Osteocyte (in vitro differentiated cells): ENCODE measurements around the gene PTPRN2. TPM values are rescaled to one million over a fixed set of nuclear protein-coding genes. Genes with fewer than 3 reads are reported as not detected.
"Not testable (repeated sequence)": the region's sequence is repeated elsewhere in the genome, so short reads cannot be mapped to it uniquely, and the experiment has no call there.

ENCODE experiments used
- DNase-seq: peaks from one replicate; pipeline ENCODE4 v3.0.0; 2021; ENCODE audit warnings: mixed read lengths; ENCODE audit not compliant: unreplicated experiment; ENCODE audit errors: extremely low spot score
- H3K27ac Mint-ChIP-seq: one replicate; pipeline ENCODE4 v1.8.0; 2021; ENCODE audit warnings: mild to moderate bottlenecking, mixed read lengths; ENCODE audit not compliant: unreplicated experiment
- H3K27me3 Mint-ChIP-seq: one replicate; pipeline ENCODE4 v1.8.0; 2021; ENCODE audit warnings: mixed read lengths; ENCODE audit not compliant: unreplicated experiment
- H3K36me3 Mint-ChIP-seq: one replicate; pipeline ENCODE4 v1.8.0; 2021; ENCODE audit warnings: mixed read lengths; ENCODE audit not compliant: unreplicated experiment
- H3K4me1 Mint-ChIP-seq: one replicate; pipeline ENCODE4 v1.8.0; 2021; ENCODE audit warnings: mixed read lengths; ENCODE audit not compliant: unreplicated experiment
- H3K4me3 Mint-ChIP-seq: one replicate; pipeline ENCODE4 v1.8.0; 2021; ENCODE audit warnings: mild to moderate bottlenecking, moderate library complexity, mixed read lengths; ENCODE audit not compliant: unreplicated experiment
- H3K9me3 Mint-ChIP-seq: one replicate; pipeline ENCODE4 v1.8.0; 2021; ENCODE audit warnings: mixed read lengths; ENCODE audit not compliant: unreplicated experiment
- CTCF ChIP-seq: fragments of 200-600 bp; sonication (generic); IDR thresholded peaks from 2 replicates; pipeline ENCODE4 v1.5.0; 2021; ENCODE audit warnings: antibody characterized with exemption, mild to moderate bottlenecking, moderate library complexity
- total RNA-seq: library from RNA; stranded (reverse); gene quantifications from 2 replicates; pipeline ENCODE4 v1.2.1, GENCODE V29; 2021

The PTPRN2 gene
- total RNA-seq, 1 donor from 2014 or later: 0.59 TPM

DNA sequence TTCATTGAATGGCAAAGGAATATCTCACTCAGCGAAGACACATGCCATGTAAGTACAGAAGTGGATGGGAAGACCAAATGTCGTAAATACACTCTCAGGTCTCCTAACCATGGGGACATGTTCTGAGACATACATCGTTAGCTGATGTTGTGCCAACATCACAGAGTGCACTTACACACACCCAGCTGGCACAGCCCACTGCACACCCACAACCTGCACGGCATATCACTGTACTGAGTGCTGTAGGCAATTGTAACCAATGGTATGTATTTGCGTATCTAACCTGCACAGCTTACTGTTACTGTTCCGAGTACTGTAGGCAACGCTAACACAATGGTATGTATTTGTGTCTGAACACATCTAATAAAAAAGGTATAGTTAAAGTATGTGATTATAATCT, 550.4 kb downstream of the PTPRN2 start:
- no peaks in the 10 kb centered on the region for H3K27me3 Mint-ChIP-seq
- H3K9me3 Mint-ChIP-seq: peaks cover 44% of the 10 kb centered on the region
- H3K4me1 Mint-ChIP-seq: no peaks in the 10 kb centered on the region
- no peak overlapping the region for H3K27ac Mint-ChIP-seq
- TF ChIP-seq CTCF: no peak
- DNase-seq: no peak
- no peak overlapping the region for H3K4me3 Mint-ChIP-seq
- no peaks in the 10 kb centered on the region for H3K36me3 Mint-ChIP-seq

GRCh38 chr7:158035343-158035742, 552.3 kb downstream of the PTPRN2 start:
- H3K36me3 Mint-ChIP-seq: no peaks in the 10 kb centered on the region
- no peak for TF ChIP-seq CTCF
- H3K4me3 Mint-ChIP-seq: no peak overlapping the region
- H3K9me3 Mint-ChIP-seq: peaks cover 48% of the 10 kb centered on the region
- no peaks in the 10 kb centered on the region for H3K4me1 Mint-ChIP-seq
- DNase-seq: no peak
- no peak overlapping the region for H3K27ac Mint-ChIP-seq
- no peaks in the 10 kb centered on the region for H3K27me3 Mint-ChIP-seq

GRCh38 chr7:158034571-158034970, 553.1 kb downstream of the PTPRN2 start:
- no peaks in the 10 kb centered on the region for H3K4me1 Mint-ChIP-seq
- peaks cover 48% of the 10 kb centered on the region for H3K9me3 Mint-ChIP-seq
- no peaks in the 10 kb centered on the region for H3K36me3 Mint-ChIP-seq
- no peak for DNase-seq
- no peak overlapping the region for H3K4me3 Mint-ChIP-seq
- TF ChIP-seq CTCF: no peak
- no peaks in the 10 kb centered on the region for H3K27me3 Mint-ChIP-seq
- no peak overlapping the region for H3K27ac Mint-ChIP-seq

DNA sequence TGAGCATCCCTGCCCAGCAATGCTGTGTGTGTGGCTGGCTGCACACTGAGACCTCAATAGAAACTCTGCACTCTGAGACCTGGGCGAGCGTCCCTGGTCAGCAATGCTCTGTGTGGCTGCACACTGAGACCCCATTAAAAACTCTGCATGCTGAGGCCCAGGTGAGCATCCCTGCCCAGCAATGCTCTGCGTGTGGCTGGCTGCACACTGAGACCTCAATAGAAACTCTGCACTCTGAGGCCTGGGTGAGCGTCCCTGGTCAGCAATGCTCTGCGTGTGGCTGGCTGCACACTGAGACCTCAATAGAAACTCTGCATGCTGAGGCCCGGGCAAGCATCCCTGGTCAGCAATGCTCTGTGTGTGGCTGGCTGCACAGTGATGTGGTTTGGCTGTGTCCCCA, 553.7 kb downstream of the PTPRN2 start:
- DNase-seq, H3K4me3 Mint-ChIP-seq, H3K27ac Mint-ChIP-seq, H3K4me1 Mint-ChIP-seq, H3K36me3 Mint-ChIP-seq, H3K27me3 Mint-ChIP-seq: not testable (repeated sequence)
- peaks cover 47% of the 10 kb centered on the region for H3K9me3 Mint-ChIP-seq

GRCh38 chr7:158033196-158033595, 554.4 kb downstream of the PTPRN2 start:
- no peak for DNase-seq
- no peaks in the 10 kb centered on the region for H3K27me3 Mint-ChIP-seq
- H3K4me3 Mint-ChIP-seq: no peak overlapping the region
- peaks cover 46% of the 10 kb centered on the region for H3K9me3 Mint-ChIP-seq
- no peak for TF ChIP-seq CTCF
- no peaks in the 10 kb centered on the region for H3K4me1 Mint-ChIP-seq
- H3K27ac Mint-ChIP-seq: no peak overlapping the region
- H3K36me3 Mint-ChIP-seq: no peaks in the 10 kb centered on the region

DNA sequence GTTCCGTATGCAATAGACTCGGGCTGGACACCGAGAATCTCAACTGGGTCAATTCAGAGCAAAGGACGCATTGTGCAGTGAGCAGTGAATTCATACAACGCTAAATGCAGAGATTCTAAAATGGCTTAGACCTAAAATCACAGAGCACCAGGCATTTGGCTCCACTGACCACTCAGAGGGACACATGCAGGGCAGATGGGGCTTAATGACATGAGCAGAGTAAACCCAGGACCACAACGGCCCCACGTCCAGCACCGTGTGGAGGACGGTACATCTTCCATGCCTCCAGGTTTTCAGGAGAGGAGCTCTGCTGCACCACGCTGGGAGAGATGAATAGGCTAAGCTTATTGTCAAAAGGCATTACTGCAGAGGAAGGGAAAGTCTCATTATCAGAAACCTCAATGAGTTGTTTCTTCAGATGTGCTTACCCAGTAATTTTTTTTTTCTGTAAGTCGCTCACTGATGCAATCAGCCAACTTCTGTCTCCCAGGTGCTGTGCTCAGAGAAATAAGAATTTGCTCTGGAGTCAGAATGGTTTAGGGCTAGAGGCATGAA, 555.0 kb downstream of the PTPRN2 start:
- no peak for DNase-seq
- Mint-ChIP-seq H3K9me3 (peaks cover 42% of the 10 kb centered on the region), H3K4me1 (no peaks in the 10 kb centered on the region), H3K27me3 (no peaks in the 10 kb centered on the region), H3K27ac (no peak overlapping the region), H3K4me3 (no peak overlapping the region), H3K36me3 (no peaks in the 10 kb centered on the region)
- TF ChIP-seq CTCF: no peak
